Activated naive CD4-positive, alpha-beta T cell treated with anti-CD3 and anti-CD28 coated beads, Interleukin-2, amount 50 U/mL, for 16 hours (primary cell): ENCODE results near the gene SQSTM1.

ENCODE experiments used
- DNase-seq: peaks from one replicate; pipeline ENCODE4 v3.0.0-alpha.2; 2020

The SQSTM1 gene

GRCh38 chr5:179875741-179876609 lies 55.3 kb downstream of the SQSTM1 start:
- no peak for DNase-seq

- DNase-seq, result no peak
Measured at GRCh38 chr5:179876610-179876952, 55.9 kb downstream of the SQSTM1 start.

- no peak for DNase-seq
Measured at GRCh38 chr5:179878222-179879002, 57.7 kb downstream of the SQSTM1 start.

- DNase-seq, result no peak
Measured at GRCh38 chr5:179879003-179879689, 58.4 kb downstream of the SQSTM1 start.

GRCh38 chr5:179879690-179880010 lies 58.9 kb downstream of the SQSTM1 start:
- no peak for DNase-seq

GRCh38 chr5:179880066-179880650 lies 59.5 kb downstream of the SQSTM1 start:
- no peak for DNase-seq

GRCh38 chr5:179880848-179881590 lies 60.3 kb downstream of the SQSTM1 start:
- no peak for DNase-seq

- DNase-seq, result no peak
Measured at GRCh38 chr5:179882338-179882737, 61.6 kb downstream of the SQSTM1 start.

- DNase-seq, result no peak
Measured at GRCh38 chr5:179883163-179883562, 62.5 kb downstream of the SQSTM1 start.

GRCh38 chr5:179885491-179886090 lies 64.9 kb downstream of the SQSTM1 start:
- DNase-seq, result no peak

GRCh38 chr5:179886190-179886911 lies 65.6 kb downstream of the SQSTM1 start:
- no peak for DNase-seq

- DNase-seq, result no peak
Measured at GRCh38 chr5:179887095-179887494, 66.4 kb downstream of the SQSTM1 start.
